ENCODE data around the gene SUSD5.

DNA sequence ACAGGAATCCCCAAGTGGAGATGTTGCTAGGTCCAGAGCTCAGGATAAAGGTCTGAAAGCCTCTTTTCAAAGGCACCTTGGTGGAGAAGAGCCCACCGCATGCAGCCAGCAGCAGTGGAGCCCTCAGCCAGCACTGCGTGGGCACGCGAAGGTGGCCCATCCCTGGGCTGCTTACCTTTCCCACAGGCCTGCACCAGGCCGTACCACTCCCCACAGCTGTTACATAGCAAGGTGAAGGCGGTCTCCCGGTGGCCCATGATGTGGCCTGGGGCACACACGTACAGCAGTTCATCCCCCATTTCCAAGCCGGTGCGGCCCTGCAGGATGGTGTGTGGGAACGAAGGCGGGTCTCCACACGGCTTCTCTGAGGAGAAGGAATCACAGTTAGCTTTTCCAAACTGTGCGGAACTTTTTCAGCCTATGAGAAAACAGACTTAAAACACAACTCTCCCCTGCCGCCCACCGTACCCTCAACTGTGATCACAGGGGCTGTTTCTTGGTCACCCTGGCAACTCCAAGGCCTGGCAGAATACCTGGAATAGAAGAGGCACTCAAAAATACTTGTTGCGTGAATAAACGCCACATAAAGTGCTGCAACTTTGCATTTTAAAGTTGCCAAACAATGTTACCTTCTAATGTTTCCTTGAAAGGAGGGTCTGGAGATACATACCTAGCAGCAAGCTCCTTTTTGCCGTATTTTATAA is 43.7 kb downstream of the SUSD5 start:
- TF ChIP-seq POLR2A (IDR thresholded peaks at IDR 0.05; ENCODE audit: low read depth) (no peak), EP300 (IDR thresholded peaks at IDR 0.05) (no peak), POLR2AphosphoS5 (IDR thresholded peaks at IDR 0.05) (no peak)
- TF ChIP-seq, protein P1, sequence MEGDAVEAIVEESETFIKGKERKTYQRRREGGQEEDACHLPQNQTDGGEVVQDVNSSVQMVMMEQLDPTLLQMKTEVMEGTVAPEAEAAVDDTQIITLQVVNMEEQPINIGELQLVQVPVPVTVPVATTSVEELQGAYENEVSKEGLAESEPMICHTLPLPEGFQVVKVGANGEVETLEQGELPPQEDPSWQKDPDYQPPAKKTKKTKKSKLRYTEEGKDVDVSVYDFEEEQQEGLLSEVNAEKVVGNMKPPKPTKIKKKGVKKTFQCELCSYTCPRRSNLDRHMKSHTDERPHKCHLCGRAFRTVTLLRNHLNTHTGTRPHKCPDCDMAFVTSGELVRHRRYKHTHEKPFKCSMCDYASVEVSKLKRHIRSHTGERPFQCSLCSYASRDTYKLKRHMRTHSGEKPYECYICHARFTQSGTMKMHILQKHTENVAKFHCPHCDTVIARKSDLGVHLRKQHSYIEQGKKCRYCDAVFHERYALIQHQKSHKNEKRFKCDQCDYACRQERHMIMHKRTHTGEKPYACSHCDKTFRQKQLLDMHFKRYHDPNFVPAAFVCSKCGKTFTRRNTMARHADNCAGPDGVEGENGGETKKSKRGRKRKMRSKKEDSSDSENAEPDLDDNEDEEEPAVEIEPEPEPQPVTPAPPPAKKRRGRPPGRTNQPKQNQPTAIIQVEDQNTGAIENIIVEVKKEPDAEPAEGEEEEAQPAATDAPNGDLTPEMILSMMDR (IDR thresholded peaks at IDR 0.05): no peak
